Central memory CD4-positive, alpha-beta T cell (primary cell): ENCODE data around the gene BATF2.
A peak's percentile ranks its signal among the peaks of the same experiment; 100 is the strongest.
"Not testable (repeated sequence)": the region's sequence is repeated elsewhere in the genome, so short reads cannot be mapped to it uniquely, and the experiment has no call there.

ENCODE experiments used
- DNase-seq: peaks from one replicate; pipeline ENCODE4 v3.0.0; 2022
- total RNA-seq, 3 experiments: gene quantifications; one replicate each; lab custom pipeline; 2026; lab: John Stamatoyannopoulos, UW

BATF2 gene, protein sequence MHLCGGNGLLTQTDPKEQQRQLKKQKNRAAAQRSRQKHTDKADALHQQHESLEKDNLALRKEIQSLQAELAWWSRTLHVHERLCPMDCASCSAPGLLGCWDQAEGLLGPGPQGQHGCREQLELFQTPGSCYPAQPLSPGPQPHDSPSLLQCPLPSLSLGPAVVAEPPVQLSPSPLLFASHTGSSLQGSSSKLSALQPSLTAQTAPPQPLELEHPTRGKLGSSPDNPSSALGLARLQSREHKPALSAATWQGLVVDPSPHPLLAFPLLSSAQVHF
- total RNA-seq, result 0 to 0.19 (median 0) reads per million in 3 experiments

DNA sequence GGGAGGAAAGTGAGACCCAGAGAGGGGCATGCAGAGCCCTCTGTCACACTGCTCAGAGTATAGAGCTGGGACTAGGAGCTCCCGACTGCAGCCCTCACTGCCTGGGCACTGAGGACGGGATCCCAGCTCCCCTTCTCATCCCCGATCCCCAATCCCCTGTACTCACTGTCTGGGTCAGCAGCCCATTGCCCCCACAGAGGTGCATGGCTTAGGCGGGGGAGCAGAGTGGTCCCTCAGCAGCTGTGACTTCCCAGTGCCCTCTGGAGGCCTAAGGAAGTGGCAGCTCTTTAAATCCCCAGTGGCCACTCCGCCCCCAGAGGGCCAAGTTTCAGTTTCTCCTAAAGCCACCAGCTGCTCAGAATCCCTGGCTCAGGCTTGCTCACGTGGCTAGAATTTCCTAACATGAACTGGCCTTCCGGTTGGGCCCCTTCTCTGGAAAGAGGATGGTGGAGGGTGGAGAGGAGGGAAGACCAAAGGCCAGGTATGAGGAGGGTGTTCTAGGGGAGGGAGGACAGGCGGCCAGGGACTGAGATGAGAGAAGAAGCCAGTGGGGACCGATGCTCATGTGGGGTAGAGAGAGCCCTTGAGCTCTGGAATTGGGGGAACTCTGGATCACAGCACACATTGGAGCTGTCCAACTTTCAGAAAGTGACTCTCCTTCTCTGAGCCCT, at the start of gene BATF2:
Gene BATF2, minus strand, starts transcription at position 262 of the 671 bp plus-strand sequence. Its CDS starts 57 bp downstream, at position 205.
- DNase-seq, result no peak

DNA sequence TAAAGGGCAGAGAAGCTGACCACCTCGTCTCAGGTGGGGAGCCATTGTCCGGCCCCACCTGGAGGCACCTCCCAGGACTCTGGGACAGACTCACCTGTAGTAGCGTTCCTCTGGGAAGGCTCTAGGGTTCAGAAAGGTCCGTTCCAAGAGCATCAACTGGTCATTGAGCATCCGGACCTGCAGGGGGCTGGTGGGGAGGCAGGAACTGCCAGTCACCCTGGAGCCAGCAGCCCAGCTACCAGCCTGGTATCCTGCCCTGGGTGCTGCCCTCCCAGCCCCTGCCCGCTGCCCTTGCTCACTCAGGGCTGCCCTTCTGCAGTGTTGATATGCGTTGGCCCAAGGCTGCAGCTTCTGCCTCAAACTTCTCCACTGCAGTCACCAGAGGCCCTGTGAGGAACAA, 49.0 kb upstream of the BATF2 start:
- no peak for DNase-seq

DNA sequence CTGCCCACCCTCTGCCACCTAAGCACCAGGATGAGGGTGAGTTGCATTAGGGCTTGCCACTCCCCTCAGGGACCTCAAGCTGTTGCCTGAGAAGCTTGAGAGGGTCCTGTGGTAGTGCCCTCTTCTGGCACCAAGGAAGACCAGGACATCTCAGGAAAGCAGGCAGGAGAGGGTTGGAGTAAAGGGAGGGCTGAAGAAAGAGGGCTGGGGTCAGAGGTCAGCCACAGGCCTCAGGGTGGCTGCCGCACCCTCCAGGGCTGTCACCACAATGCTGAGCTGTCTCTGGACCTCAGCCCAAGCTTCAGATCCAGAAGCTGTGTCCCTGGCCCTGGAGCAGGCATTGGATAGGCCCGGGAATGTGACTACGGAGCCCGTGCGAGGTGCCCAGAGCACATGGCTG, 48.3 kb upstream of the BATF2 start:
- DNase-seq, result no peak

DNA sequence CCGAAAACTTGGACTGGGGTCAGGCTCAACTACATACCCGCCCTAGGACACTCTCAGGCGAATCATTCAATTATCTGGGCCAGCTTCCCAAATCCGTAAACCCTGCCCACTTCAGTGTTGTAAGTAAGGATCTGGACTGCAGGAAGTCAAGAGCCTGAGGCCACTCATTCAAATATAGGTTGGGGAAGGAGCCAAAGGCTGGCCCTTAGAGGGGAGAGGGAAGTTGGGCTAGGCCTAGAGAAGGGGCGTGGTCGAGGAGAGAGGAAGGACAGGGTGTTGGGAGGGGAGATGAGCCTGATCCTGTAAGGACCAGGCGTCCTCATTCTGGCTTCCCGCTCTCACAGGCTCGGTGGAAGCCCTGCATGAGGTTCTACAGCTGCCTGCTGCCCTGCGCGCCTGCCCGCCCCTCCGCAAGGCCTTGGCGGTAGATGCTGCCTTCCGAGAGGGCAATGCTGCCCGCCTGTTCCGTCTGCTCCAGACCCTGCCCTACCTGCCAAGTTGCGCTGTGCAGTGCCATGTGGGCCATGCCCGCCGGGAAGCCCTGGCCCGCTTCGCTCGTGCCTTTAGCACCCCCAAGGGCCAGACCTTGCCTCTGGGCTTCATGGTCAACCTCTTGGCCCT, 47.2 kb upstream of the BATF2 start:
- no peak for DNase-seq

DNA sequence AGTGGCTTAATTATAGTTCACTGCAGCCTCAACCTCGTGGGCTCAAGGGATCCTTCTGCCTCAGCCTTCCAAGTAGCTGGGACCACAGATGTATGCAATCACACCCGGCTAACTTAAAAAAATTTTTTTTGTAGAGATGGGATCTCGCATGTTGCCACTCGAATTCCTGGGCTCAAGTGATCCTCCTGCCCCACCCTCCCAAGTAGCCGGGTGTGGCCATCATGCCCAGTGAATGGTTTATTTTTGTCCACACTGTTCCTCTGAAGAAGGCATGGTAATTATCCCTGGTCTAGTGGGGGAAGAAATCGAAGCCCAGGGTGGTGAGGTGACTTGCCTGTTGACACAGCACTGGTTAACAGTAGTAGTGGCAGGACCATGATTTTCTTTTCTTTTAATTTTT, 46.1 kb upstream of the BATF2 start:
- no peak for DNase-seq

DNA sequence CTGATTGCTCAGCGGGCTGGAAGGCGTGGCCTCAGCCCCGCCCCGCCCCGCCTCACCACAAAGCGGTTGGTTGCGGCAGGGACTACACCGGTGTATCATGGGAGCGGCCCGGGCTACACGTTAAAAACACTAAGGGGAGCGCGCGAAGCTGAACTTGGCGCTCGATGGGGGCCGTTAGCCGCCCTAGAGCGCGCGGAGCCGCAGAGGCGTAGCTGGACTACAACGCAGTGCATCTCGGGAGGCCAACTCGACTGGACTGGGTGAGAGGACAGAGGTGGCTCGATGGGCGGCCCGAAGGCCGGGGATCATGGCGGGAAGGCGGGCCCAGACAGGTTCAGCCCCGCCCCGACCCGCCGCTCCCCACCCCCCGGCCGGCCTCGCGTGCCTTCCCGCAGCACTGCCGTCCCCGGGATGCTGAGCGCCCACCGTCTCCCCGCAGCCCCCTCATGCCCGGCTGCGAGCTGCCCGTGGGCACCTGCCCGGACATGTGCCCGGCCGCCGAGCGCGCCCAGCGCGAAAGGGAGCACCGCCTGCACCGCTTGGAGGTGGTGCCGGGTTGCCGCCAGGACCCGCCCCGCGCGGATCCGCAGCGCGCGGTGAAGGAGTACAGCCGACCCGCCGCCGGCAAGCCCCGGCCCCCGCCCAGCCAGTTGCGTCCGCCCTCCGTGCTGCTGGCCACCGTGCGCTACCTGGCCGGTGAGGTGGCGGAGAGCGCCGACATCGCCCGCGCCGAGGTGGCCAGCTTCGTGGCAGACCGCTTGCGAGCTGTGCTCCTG, 44.3 kb upstream of the BATF2 start, which contains the start of gene SAC3D1:
Gene SAC3D1, plus strand, starts transcription at position 364 of the 776 bp plus-strand sequence. Its CDS starts 83 bp downstream, at position 447.
- DNase-seq, result peak; percentile 84

DNA sequence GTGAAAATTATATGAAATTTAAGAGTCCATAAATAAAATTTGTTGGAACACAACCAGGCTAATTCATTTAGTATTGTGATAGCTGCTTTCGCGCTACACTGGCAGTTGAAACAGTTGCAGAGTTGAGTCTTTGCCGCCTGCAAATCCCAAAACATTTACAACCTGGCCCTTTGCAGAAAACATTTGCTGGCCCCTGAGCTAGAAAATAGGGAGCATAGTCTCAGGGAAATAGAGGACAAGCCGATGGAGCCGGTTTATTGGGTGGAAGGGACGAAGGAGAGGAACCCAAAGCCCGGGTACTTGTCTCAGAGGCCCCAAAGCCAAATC, 43.7 kb upstream of the BATF2 start:
- no peak for DNase-seq

DNA sequence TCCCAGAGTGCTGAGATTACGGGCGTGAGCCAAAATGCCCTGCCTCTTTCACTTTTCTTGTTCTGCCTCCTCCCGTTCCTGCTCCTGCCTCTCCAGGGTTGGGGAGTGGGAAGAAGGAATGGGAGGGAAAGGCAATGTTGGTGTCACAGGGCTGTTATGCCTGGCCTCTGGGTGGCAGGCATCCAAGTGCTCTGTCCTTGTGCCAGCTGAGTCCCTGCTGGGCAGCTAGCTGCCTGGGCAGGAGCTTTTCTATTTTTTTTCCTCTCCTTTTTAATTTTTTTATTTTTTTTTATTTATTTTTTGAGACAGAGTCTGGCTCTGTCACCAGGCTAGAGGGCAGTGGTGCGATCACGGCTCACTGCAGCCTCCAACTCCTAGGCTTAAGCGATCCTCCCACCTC, 40.2 kb upstream of the BATF2 start:
- no peak for DNase-seq

DNA sequence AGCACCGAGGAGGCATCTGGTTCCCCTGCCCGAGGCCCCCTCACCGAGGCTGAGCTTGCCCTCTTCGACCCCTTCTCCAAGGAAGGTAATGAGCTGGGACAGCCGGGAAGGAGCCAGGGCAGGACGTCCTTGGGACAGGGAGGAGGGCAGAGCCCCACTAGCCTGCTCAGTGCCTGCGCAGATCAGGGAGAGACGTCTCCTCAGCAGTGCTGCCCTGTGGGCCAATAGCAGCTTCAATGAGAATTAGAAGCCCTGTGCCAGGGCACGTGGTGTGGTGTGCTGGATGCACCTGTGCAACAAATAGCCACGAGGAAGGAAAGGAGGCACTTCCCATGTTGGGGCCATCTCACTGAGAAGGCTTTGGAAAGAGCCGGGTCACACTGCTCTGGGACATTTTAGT, 38.8 kb upstream of the BATF2 start:
- no peak for DNase-seq

DNA sequence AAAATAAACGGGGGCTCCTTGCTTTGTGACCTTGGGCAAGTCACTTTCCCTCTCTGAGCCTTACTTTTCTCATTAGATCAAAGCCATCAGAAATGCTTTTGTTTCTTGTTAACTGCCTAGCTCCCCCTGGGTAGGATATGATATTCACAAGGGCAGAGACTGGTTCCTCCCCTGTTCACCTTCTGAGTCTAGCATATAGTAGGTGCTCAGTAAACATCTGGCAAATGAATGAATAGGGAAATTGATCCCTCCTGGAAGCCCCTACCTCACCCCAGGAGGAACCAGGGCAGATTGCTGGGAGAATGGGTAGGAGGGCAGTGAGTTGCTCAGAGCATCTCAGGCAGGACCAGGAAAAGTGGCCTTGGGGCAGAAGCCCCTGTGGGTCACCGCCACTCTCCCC, 37.7 kb upstream of the BATF2 start:
- no peak for DNase-seq

DNA sequence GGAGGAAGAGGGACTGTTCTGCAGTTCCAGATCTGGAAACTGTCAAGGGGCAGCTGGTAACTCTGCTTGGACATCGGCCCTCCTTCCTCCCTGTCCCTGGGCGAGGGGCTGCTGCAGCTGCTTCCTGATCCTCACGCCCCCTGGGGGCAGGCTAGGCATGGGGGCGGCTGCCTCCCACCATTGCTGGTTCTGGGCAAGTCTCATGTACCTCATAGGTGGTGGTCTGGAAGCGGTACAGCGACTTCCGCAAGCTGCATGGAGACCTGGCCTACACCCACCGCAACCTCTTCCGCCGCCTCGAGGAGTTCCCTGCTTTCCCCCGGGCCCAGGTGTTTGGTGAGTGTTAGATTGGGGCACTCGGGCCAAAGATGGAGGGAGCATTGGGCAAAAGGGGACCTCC, 35.4 kb upstream of the BATF2 start:
- no peak for DNase-seq

DNA sequence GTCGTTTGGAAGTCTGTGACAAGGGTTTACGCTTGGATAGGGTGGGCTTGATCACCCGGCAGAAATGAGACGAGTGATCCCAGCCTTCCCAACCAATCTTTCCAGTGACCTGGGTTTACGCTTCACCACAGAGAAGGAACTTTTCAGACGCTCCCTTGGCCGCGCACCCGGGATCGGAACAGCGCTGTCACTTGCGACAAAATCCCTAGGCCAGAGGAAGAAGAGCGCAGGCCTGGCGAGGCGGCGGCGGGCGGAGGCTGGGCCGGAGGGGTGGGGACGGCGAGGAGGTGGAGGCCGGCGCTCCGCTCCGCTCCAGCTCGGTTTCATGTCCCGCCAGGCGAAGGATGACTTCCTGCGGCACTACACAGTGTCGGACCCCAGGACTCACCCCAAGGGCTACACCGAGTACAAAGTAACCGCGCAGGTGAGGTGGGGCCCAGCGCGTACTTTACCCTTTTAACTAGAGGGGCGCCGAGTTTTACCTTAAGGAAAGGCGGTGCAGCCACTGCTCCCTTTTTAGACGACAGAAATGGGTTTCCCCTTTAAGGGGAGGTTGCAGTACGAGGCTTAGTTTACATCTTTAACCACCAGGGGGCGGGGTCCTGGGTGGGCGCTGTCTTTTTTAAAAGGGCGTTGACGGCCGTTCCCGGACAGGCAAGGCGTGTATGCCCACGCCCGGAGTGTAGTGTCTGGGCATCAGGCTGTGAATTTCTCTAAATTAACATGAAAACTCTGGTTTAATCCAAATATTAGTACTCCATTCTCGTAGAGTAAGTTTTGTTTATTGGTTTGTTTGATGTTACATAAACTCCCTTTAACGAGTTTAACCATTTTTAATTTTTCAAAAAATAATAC, 30.7 kb upstream of the BATF2 start, which contains the start of gene SNX15:
Gene SNX15, plus strand, starts transcription at position 227 of the 855 bp plus-strand sequence. Its CDS starts 99 bp downstream, at position 326.
- DNase-seq, result peak; percentile 94

DNA sequence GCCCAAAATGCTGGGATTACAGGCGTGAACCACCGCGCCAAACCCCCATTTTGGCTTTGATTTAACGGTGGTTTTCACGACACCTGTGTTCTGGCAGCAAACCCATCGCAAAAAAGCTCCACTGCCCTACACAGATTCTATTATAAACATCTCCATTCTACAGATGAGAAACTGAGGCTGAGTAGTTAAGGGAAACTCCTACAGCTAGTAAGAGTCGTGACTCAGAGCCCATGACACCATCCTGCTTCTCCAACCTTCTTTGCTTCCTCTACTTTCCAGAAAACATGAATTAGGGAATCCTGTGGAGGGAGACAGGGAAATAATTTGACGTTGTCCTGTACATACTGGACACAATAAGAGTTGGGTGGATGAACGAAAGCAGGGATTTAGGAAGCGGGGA, 30.0 kb upstream of the BATF2 start:
- no peak for DNase-seq

DNA sequence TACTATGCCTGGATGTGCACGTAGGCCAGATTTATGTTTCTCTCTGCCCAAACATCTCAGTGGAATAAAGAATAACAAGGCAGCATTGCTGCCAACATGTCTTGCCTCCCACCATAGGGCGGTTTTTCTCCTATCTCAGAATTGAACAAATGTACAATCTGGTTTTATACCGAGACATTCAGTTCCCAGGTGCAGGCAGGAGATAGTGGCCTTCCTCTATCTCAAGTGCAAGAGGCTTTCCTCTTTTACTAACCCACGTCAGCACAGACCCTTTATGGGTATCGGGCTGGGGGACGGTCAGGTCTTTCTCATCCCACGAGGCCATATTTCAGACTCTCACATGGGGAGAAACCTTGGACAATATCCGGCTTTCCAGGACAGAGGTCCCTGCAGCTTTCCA, 26.7 kb upstream of the BATF2 start:
- DNase-seq, result not testable (repeated sequence)

DNA sequence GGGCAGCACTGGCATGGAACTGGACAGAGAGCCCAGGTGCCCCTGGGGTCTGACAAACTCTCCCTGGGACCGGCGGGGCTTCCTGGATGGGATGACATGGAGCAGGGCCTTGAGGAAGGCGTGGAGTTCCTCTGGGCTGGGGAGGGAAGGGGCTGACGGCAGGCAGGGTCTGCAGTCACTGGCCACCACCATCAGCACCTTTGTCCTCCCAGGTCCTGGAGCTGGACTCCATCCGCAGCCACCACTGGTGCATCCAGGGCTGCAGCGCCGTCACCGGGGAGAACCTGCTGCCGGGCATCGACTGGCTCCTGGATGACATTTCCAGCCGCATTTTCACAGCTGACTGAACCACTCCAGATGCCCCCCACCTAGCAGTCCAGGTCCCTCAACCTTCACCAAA, 24.7 kb upstream of the BATF2 start:
- DNase-seq, result no peak

DNA sequence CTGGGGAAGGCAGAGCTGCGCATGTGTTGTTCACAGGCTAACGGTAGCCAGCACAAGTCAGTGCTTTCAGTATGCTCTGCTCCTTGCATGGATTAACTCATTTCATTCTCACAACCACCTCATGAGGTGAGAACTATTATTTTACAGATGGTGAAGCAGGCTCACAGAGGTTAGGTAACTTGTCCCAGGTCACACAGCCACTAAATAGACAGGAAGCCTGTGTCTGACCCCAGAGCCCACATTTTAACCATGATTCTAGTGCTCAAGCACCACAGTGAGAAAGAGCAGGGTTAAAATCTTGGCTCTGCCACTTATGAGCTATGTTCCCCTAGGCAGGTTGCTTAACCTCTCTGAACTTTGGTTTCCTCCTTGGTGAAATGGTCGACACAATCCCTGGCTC, 24.2 kb upstream of the BATF2 start:
- no peak for DNase-seq

DNA sequence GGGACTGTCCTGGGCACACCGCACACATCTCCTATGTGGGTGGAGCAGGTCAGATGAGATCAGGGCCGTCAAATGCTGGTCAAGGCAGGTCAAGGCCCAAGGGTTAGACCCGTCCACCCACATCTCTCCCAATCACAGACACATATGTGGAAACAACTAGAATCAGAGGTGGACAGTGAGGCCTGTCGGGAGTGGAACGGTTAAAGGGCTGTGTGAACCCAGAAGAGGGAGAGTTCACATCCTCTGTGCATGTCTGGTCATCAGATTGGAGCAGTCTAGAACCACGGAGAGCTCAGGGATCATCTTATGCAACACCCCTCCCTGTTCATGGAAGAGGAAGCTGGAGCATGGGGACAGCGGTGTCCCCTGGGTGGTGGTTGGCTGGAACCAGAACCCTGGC, 23.1 kb upstream of the BATF2 start:
- DNase-seq, result no peak

DNA sequence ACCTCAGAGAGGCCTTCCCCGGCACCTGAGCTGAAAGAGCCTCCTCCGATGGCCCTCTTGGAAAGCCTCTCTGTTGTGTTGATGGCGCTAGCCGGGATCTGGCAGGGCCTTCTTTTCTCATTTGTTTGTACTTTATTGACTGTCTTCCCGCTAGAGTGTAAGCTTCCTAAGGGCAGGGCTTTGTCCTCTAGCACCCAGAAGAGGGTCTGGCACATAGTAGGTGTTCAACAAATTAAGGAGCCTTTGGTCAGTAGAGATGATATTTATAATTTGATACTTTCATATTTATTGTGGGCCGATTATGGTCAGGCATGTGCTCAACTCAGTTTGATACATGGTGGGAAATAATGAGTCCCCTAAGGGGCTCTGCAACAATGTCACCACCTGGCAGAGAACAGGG, 21.2 kb upstream of the BATF2 start:
- no peak for DNase-seq

DNA sequence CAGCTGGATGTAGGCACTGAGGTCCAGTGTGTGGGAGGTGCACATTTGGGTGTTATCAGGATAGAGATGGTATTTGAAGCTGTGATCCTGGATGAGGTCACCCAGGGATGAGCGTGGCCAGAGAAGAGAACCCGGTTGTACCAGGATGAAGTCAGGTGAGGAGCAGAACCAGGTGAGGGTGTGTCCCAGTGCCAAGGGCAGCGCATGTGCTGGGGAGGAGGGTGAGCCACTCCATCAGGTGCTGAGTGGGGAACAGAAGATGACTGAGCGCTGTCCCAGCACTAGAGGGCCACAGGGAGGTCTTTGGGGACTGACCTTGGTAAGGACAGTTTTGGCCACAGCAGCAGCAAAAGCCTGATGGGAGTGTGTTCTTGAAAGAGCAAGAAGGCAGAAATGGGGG, 19.9 kb upstream of the BATF2 start:
- DNase-seq, result no peak

DNA sequence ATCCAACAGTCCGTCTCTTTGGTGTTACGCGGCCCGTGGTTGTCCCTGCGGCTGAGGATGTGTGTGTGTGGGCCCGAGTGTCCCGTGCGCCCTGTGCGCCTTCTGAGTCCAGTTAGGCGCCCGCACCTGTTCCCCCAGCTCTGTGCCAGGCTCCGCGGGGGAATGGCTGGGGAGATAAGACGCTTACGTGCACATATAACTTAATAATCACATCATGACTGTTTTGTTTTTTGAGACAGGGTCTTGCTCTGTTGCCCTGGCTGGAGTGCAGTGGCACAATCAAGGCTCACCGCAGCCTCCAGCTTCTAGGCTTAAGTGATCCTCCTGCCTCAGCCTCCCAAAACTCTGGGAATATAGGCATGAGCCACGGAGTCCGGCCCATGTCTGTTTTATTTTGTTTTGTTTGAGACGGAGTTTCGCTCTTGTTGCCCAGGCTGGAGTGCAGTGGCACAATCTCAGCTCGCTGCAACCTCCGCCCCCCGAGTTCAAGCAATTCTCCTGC, 18.0 kb upstream of the BATF2 start:
- no peak for DNase-seq

DNA sequence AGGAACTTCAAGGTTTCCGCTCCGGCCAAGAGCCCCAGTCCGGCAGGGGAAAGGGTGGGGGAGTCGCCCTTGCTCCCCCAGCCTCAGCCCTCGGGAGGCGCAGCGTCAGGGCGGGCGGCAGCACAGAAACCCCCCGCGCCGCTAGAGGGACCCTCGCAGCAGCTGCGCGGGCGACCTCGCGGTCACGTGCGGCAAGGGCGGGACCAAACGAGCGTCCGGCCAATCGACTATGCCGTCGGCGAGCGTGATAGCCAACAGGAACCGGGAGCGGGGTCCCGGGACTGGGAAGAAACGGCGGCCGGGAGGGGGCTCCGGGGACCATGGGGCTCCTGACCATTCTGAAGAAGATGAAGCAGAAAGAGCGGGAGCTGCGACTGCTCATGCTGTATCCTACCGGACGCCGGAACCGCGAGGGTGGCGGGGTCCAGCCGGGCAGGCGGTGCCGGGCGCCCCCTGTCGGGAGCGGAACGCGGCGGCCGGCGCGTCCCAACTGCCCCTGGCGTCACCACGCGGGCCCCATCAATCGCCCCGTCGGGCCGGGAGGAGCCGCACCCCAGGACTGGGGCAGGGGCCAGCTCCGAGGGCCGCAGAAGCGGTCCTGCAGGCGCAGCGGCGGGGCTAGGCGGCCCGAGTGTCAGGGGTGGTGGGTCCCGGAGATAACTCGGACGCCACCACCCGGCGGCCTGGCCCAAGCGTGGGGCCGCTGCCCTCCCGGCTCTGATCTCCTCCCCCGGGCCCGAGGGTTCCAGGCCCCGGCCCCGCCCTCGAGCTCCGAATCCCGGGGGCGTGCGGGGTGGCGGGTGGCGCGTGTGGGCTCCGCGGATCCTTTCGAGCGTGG, 17.3 kb upstream of the BATF2 start, which contains the start of gene ARL2:
Gene ARL2, plus strand, starts transcription at position 273 of the 838 bp plus-strand sequence. Its CDS starts 48 bp downstream, at position 321.
- DNase-seq, result peak; percentile 76
